Panc1 (cell line): Measurements from ENCODE around the gene KLK4. TPM values are rescaled to one million over a fixed set of nuclear protein-coding genes. Genes with fewer than 3 reads are reported as not detected.

Experiments used
- ATAC-seq: fragments of 200-7000 bp; cut with Tn5 transposase; 2 replicates; pipeline ENCODE4 v1.9.1; 2020; ENCODE audit warnings: mild to moderate bottlenecking, moderate library complexity
- BruUV-seq: library from RNA; stranded (reverse); fragments of 400-500 nt; replicated peaks from 2 replicates; lab custom pipeline; 2021; lab: Mats Ljungman, UMichigan
- CTCF ChIA-PET: fragments of 300-600 bp; sonication (Branson Sonifier 250); formaldehyde crosslinking; loops from one replicate; lab custom pipeline; 2022; ENCODE audit warnings: antibody characterized with exemption; lab: Charles Lee
- POLR2A ChIA-PET: fragments of 300-600 bp; sonication (Branson Sonifier 250); formaldehyde crosslinking; loops from one replicate; lab custom pipeline; 2022; ENCODE audit warnings: antibody characterized with exemption; lab: Charles Lee
- DNase-seq: peaks from one replicate; pipeline ENCODE4 v3.0.0-alpha.2; 2010; ENCODE audit warnings: low read depth, low spot score
- H3K27ac ChIP-seq: 2 replicates; pipeline ENCODE4 v1.5.1; 2011; ENCODE audit warnings: mild to moderate bottlenecking, low read length, inconsistent platforms
- H3K27me3 ChIP-seq: fragments of 200-500 bp; sonication (Bioruptor generic); 2 replicates; pipeline ENCODE4 v1.6.0; 2014; ENCODE audit warnings: low read length, inconsistent platforms; ENCODE audit not compliant: control insufficient read depth, insufficient read depth
- H3K36me3 ChIP-seq: fragments of 200-500 bp; sonication (Bioruptor generic); 2 replicates; pipeline ENCODE4 v1.5.1; 2014; ENCODE audit warnings: inconsistent platforms, mild to moderate bottlenecking, low read length, moderate library complexity; ENCODE audit not compliant: control insufficient read depth, insufficient read depth
- H3K4me1 ChIP-seq: 2 replicates; pipeline ENCODE4 v1.5.1; 2011; ENCODE audit warnings: inconsistent platforms, mild to moderate bottlenecking, low read length, moderate library complexity; ENCODE audit not compliant: control insufficient read depth, insufficient read depth
- H3K4me3 ChIP-seq, 2 experiments: 2 replicates each; pipeline ENCODE4 v1.5.1; 2011 to 2012; ENCODE audit warnings: low read depth in 2 of 2, low read length in 2 of 2, mild to moderate bottlenecking in 2 of 2, inconsistent platforms in 1 of 2, moderate library complexity in 1 of 2
- H3K9me3 ChIP-seq: fragments of 200-500 bp; sonication (Bioruptor generic); 2 replicates; pipeline ENCODE4 v1.5.1; 2014; ENCODE audit warnings: low read depth, mild to moderate bottlenecking, inconsistent platforms, low read length, moderate library complexity; ENCODE audit not compliant: control insufficient read depth, insufficient read depth
- CTCF ChIP-seq: fragments of 450-650 bp; IDR thresholded peaks from 2 replicates; pipeline ENCODE4 v1.5.1; 2017; ENCODE audit warnings: mild to moderate bottlenecking
- POLR2AphosphoS5 ChIP-seq: IDR thresholded peaks from 2 replicates; pipeline ENCODE4 v1.6.1; 2012; ENCODE audit warnings: mild to moderate bottlenecking, low read depth, low read length, moderate library complexity
- REST ChIP-seq, 2 experiments: IDR thresholded peaks; 2 replicates each; pipeline ENCODE4 v1.6.1; 2011 to 2012; ENCODE audit warnings: low read depth in 2 of 2, control low read depth in 1 of 2, low read length in 1 of 2, mild to moderate bottlenecking in 1 of 2, moderate library complexity in 1 of 2; ENCODE audit not compliant: insufficient read depth in 1 of 2
- SIN3A ChIP-seq: IDR thresholded peaks from 2 replicates; pipeline ENCODE4 v1.6.1; 2012; ENCODE audit warnings: low read depth, mild to moderate bottlenecking, low read length, moderate library complexity, borderline replicate concordance; ENCODE audit not compliant: insufficient read depth
- TCF7L2 ChIP-seq: IDR thresholded peaks from 2 replicates; pipeline ENCODE4 v1.6.1; 2011; ENCODE audit warnings: mild to moderate bottlenecking, low read depth, low read length, inconsistent platforms
- in situ Hi-C: cut with HindIII; loops from 2 replicates; pipeline ENCODE4 v1.10.0; 2016; ENCODE audit warnings: low sequenced_read_pairs, low pct_unique_long_range_greater_than_20kb
- intact Hi-C: fragments of 100-400 bp; cut with micrococcal nuclease; formaldehyde crosslinking; loops from one replicate; pipeline ENCODE4 v1.10.0; 2022; ENCODE audit not compliant: unreplicated experiment
- total RNA-seq: library from RNA; stranded (reverse); gene quantifications from one replicate; pipeline ENCODE4 v1.2.1, GENCODE V29; 2021; ENCODE audit not compliant: unreplicated experiment

Gene KLK4
- total RNA-seq, 1 experiment from 2014 or later, result not detected

- intact Hi-C loops, result no loop called here
- DNase-seq (no peak), ATAC-seq (no peak)
- H3K27me3 ChIP-seq, result no peaks in the 10 kb centered on the region; the same call in 1 of the 2 replicates
- H3K36me3 ChIP-seq, result no peaks in the 10 kb centered on the region
- H3K4me1 ChIP-seq, result no peaks in the 10 kb centered on the region
- H3K27ac ChIP-seq, result no peak overlapping the region
- CTCF ChIA-PET, result no interaction called here
- in situ Hi-C loops, result no loop called here
- TF ChIP-seq POLR2AphosphoS5 (no peak), CTCF (no peak), TCF7L2 (no peak), REST (IDR thresholded peaks at IDR 0.05; ENCODE audit: insufficient read depth in 1 of 2, low read depth in 2 of 2, low read length in 1 of 2) (no peak), SIN3A (no peak)
- no peak overlapping the region for H3K4me3 ChIP-seq
- POLR2A ChIA-PET, result no interaction called here
- no peaks in the 10 kb centered on the region for H3K9me3 ChIP-seq
- BruUV-seq, result no TSS peak
Observed at GRCh38 chr19:50949861-50950260, 38.7 kb upstream of the KLK4 start.

GRCh38 chr19:50947123-50947522 is 35.9 kb upstream of the KLK4 start:
- Histone ChIP-seq H3K27ac (no peak overlapping the region), H3K27me3 (no peaks in the 10 kb centered on the region), H3K9me3 (no peaks in the 10 kb centered on the region), H3K36me3 (no peaks in the 10 kb centered on the region), H3K4me1 (no peaks in the 10 kb centered on the region), H3K4me3 (no peak overlapping the region)
- intact Hi-C loops, result no loop called here
- BruUV-seq, result no TSS peak
- ATAC-seq (no peak), DNase-seq (no peak)
- TF ChIP-seq CTCF (no peak), POLR2AphosphoS5 (no peak), TCF7L2 (no peak), SIN3A (no peak), REST (IDR thresholded peaks at IDR 0.05; ENCODE audit: insufficient read depth in 1 of 2, low read depth in 2 of 2, low read length in 1 of 2) (no peak)
- ChIA-PET POLR2A (no interaction called here), CTCF (interaction anchor here (0.7 kb wide), 1 partner anchor 70 kb away, joined by 3 read pairs; no protein-coding TSS in a partner anchor)
- in situ Hi-C loops, result no loop called here
